GM12891 (cell line): ENCODE results near the gene MAGI1.

Source experiments
- POLR2A ChIP-seq: IDR thresholded peaks from 2 replicates; pipeline ENCODE4 v1.6.1; 2011; ENCODE audit warnings: low read depth, low read length, control low read depth
- POLR2AphosphoS5 ChIP-seq: IDR thresholded peaks from 2 replicates; pipeline ENCODE4 v1.6.1; 2011; ENCODE audit warnings: low read depth, low read length, control low read depth
- SPI1 ChIP-seq: IDR thresholded peaks from 2 replicates; pipeline ENCODE4 v1.6.1; 2011; ENCODE audit warnings: low read depth, low read length, control low read depth
- TAF1 ChIP-seq: IDR thresholded peaks from 2 replicates; pipeline ENCODE4 v1.6.1; 2011; ENCODE audit warnings: low read depth, low read length, control low read depth

- TF ChIP-seq POLR2AphosphoS5 = no peak
- no peak for TF ChIP-seq TAF1
- TF ChIP-seq POLR2A = no peak
- no peak for TF ChIP-seq SPI1
These were observed 724.4 kb downstream of the MAGI1 start for GRCh38 chr3:65314269-65314668.
